ENCODE results near the gene PEX5L. TPM values are rescaled to one million over a fixed set of nuclear protein-coding genes. Genes with fewer than 3 reads are reported as not detected.

PEX5L gene
- total and polyA plus RNA-seq, 10 of the 15 experiments (the other 5 are each of a cell fraction or from before 2014, with no cell fraction given): 0.11 to 17.0 (median 0.50) TPM

DNA sequence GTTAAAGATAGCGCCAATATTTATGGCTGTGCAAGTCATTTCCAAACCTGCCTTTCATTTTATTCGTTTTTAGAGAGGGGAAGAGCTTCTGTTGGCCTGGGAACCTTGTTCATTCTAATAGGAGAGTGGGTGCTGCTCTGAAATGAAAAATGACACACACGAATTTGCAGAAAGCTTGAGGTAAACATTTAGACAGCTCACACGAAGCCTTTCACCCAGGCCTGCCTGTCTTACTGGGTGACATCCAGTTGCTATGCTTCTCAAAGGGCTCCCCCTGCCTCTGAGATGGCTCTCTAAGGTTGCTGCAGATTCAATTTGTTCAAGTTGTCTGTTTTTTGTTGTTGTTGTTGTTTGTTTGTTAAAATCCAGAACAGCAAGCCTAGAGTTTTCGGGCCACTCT, 18.2 kb downstream of the PEX5L start:
- ChIA-PET SMC1A (ENCODE audit: uncharacterized antibody, unreplicated experiment) (interaction anchor here (0.9 to 3.3 kb wide), 14 partner anchors 14 to 321 kb away, joined by 3 to 98 read pairs (median 5); no protein-coding TSS in a partner anchor), CTCF (interaction anchor here (0.7 to 4.3 kb wide), 16 partner anchors 10 to 566 kb away, joined by 3 to 88 read pairs (median 4); no protein-coding TSS in a partner anchor)
- no TSS peak for BruUV-seq (replicated peaks)
- no peak for TF ChIP-seq RELA (IDR thresholded peaks at IDR 0.05; ENCODE audit: borderline replicate concordance, partially characterized antibody)
- TF ChIP-seq, protein P1, sequence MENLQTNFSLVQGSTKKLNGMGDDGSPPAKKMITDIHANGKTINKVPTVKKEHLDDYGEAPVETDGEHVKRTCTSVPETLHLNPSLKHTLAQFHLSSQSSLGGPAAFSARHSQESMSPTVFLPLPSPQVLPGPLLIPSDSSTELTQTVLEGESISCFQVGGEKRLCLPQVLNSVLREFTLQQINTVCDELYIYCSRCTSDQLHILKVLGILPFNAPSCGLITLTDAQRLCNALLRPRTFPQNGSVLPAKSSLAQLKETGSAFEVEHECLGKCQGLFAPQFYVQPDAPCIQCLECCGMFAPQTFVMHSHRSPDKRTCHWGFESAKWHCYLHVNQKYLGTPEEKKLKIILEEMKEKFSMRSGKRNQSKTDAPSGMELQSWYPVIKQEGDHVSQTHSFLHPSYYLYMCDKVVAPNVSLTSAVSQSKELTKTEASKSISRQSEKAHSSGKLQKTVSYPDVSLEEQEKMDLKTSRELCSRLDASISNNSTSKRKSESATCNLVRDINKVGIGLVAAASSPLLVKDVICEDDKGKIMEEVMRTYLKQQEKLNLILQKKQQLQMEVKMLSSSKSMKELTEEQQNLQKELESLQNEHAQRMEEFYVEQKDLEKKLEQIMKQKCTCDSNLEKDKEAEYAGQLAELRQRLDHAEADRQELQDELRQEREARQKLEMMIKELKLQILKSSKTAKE (IDR thresholded peaks at IDR 0.05; ENCODE audit: low read depth, poor library complexity, severe bottlenecking): no peak
- TF ChIP-seq IRF4 (IDR thresholded peaks at IDR 0.05; ENCODE audit: low read depth, low read length): no peak
- TF ChIP-seq ZNF274 (IDR thresholded peaks at IDR 0.05; ENCODE audit: insufficient read depth, insufficient read length): no peak
- no peak for TF ChIP-seq RFX5 (IDR thresholded peaks at IDR 0.05; ENCODE audit: low read depth, low read length)
- TF ChIP-seq PAX5 (IDR thresholded peaks at IDR 0.05; ENCODE audit: borderline replicate concordance, low read depth, low read length): no peak
- TF ChIP-seq RAD21 (IDR thresholded peaks at IDR 0.05; ENCODE audit: insufficient read depth, low read depth, low read length): peak; percentile 65
- TF ChIP-seq, protein P2, sequence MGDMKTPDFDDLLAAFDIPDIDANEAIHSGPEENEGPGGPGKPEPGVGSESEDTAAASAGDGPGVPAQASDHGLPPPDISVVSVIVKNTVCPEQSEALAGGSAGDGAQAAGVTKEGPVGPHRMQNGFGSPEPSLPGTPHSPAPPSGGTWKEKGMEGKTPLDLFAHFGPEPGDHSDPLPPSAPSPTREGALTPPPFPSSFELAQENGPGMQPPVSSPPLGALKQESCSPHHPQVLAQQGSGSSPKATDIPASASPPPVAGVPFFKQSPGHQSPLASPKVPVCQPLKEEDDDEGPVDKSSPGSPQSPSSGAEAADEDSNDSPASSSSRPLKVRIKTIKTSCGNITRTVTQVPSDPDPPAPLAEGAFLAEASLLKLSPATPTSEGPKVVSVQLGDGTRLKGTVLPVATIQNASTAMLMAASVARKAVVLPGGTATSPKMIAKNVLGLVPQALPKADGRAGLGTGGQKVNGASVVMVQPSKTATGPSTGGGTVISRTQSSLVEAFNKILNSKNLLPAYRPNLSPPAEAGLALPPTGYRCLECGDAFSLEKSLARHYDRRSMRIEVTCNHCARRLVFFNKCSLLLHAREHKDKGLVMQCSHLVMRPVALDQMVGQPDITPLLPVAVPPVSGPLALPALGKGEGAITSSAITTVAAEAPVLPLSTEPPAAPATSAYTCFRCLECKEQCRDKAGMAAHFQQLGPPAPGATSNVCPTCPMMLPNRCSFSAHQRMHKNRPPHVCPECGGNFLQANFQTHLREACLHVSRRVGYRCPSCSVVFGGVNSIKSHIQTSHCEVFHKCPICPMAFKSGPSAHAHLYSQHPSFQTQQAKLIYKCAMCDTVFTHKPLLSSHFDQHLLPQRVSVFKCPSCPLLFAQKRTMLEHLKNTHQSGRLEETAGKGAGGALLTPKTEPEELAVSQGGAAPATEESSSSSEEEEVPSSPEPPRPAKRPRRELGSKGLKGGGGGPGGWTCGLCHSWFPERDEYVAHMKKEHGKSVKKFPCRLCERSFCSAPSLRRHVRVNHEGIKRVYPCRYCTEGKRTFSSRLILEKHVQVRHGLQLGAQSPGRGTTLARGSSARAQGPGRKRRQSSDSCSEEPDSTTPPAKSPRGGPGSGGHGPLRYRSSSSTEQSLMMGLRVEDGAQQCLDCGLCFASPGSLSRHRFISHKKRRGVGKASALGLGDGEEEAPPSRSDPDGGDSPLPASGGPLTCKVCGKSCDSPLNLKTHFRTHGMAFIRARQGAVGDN (IDR thresholded peaks at IDR 0.05): no peak
- TF ChIP-seq GABPA (IDR thresholded peaks at IDR 0.05; ENCODE audit: low read depth): no peak
- no peak for TF ChIP-seq SUPT20H (IDR thresholded peaks at IDR 0.05; ENCODE audit: borderline replicate concordance, control insufficient read depth, low read depth, low read length)
- no peak for TF ChIP-seq YY1 (IDR thresholded peaks at IDR 0.05; ENCODE audit: low read depth, low read length)
- no peak for TF ChIP-seq BCL11A (IDR thresholded peaks at IDR 0.05; ENCODE audit: low read depth, low read length)
- TF ChIP-seq KLF5 (IDR thresholded peaks at IDR 0.05; ENCODE audit: partially characterized antibody): no peak
- TF ChIP-seq, protein P3, sequence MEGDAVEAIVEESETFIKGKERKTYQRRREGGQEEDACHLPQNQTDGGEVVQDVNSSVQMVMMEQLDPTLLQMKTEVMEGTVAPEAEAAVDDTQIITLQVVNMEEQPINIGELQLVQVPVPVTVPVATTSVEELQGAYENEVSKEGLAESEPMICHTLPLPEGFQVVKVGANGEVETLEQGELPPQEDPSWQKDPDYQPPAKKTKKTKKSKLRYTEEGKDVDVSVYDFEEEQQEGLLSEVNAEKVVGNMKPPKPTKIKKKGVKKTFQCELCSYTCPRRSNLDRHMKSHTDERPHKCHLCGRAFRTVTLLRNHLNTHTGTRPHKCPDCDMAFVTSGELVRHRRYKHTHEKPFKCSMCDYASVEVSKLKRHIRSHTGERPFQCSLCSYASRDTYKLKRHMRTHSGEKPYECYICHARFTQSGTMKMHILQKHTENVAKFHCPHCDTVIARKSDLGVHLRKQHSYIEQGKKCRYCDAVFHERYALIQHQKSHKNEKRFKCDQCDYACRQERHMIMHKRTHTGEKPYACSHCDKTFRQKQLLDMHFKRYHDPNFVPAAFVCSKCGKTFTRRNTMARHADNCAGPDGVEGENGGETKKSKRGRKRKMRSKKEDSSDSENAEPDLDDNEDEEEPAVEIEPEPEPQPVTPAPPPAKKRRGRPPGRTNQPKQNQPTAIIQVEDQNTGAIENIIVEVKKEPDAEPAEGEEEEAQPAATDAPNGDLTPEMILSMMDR (IDR thresholded peaks at IDR 0.05 in 2 of 3, conservative IDR thresholded peaks at IDR 0.05 in 1 of 3; ENCODE audit: control insufficient read depth in 2 of 3, extremely low read depth in 1 of 3, insufficient read depth in 1 of 3, low read depth in 3 of 3, low read length in 3 of 3): peak; percentile 8 to 50 (median 35); a peak in 3 of 6 replicates
- TF ChIP-seq NR2C2 (IDR thresholded peaks at IDR 0.05; ENCODE audit: borderline replicate concordance, control insufficient read depth, insufficient read length, low read depth): no peak
- no peak for TF ChIP-seq BRCA1 (IDR thresholded peaks at IDR 0.05; ENCODE audit: low read depth, low read length)
- peak; percentile 44; the same call in 1 of the 2 replicates for TF ChIP-seq SMC3 (IDR thresholded peaks at IDR 0.05; ENCODE audit: borderline replicate concordance, low read length)

More for the DNA sequence above, 18.2 kb downstream of the PEX5L start:
- Histone ChIP-seq H3K9ac (ENCODE audit: control insufficient read depth, insufficient read depth, low read length) (no peak overlapping the region), H3K4me1 (ENCODE audit: control insufficient read depth, insufficient read depth, low read length) (no peaks in the 10 kb centered on the region), H4K20me1 (ENCODE audit: control insufficient read depth, insufficient read depth) (no peaks in the 10 kb centered on the region), H3K4me3 (no peak overlapping the region), H2AFZ (ENCODE audit: control insufficient read depth, low read depth, low read length) (no peak overlapping the region), H3K4me2 (ENCODE audit: control insufficient read depth, insufficient read depth) (no peak overlapping the region), H3K9me3 (replicated peaks; ENCODE audit: control insufficient read depth, insufficient read depth, low read length) (no peaks in the 10 kb centered on the region; the same call in 2 of the 3 replicates), H3K79me2 (ENCODE audit: control insufficient read depth, insufficient read depth, low read length) (no peaks in the 10 kb centered on the region), H3K27ac (ENCODE audit: control insufficient read depth, insufficient read depth) (no peak overlapping the region), H3K36me3 (ENCODE audit: control insufficient read depth in 2 of 2, insufficient read depth in 2 of 2, low read length in 1 of 2) (no peaks in the 10 kb centered on the region), H3K27me3 (replicated peaks in 1 of 2; ENCODE audit: control insufficient read depth in 2 of 2, insufficient read depth in 2 of 2, low read length in 1 of 2) (no peaks in the 10 kb centered on the region)
- WGBS (ENCODE audit: insufficient coverage, insufficient replicate concordance, low lambda C conversion rate, missing lambda C conversion rate): 12% methylated on average over 5 of the region's 5 CpGs
- DNase-seq (ENCODE audit: low read depth, low spot score) (no peak), FAIRE-seq (peak; percentile 61), ATAC-seq (peak; percentile 85)
- ChIA-PET RAD21 (ENCODE audit: unreplicated experiment) (interaction anchor here (0.7 to 3.8 kb wide), 8 partner anchors 39 to 207 kb away, joined by 3 to 51 read pairs (median 4); no protein-coding TSS in a partner anchor), POLR2A (no interaction called here)
- intact Hi-C loops (cut with micrococcal nuclease; ENCODE audit: unreplicated experiment): loop anchor here (2.0 kb wide), 2 partner anchors 90 to 208 kb away; no protein-coding TSS in a partner anchor
- in situ Hi-C loops (cut with MboI): no loop called here
